K562 (cell line): ENCODE measurements around the gene KRTAP9-2. TPM values are rescaled to one million over a fixed set of nuclear protein-coding genes. Genes with fewer than 3 reads are reported as not detected.
A peak's percentile ranks its signal among the peaks of the same experiment; 100 is the strongest.

Experiments used
- ATAC-seq: fragments of 200-7000 bp; cut with Tn5 transposase; 3 replicates; pipeline ENCODE4 v1.9.1; 2020; ENCODE audit warnings: moderate library complexity
- BruUV-seq: library from RNA; stranded (reverse); fragments of 400-500 nt; replicated peaks from 2 replicates; lab custom pipeline; 2021; lab: Mats Ljungman, UMichigan
- CTCF ChIA-PET: fragments of 300-600 bp; formaldehyde crosslinking; extraction: SDS; loops from one replicate; lab custom pipeline; 2021; ENCODE audit warnings: low intra/inter-chr PET ratio; lab: Yijun Ruan, JAX
- POLR2A ChIA-PET: fragments of 300-600, 350-650 bp; sonication (Branson Sonifier 250); formaldehyde crosslinking; extraction: SDS; loops from one replicate; lab custom pipeline; 2021; ENCODE audit warnings: antibody characterized with exemption, inconsistent platforms; lab: Yijun Ruan, JAX
- DNase-seq, 4 experiments: peaks; one replicate each; pipeline versions ENCODE4 v3.0.0 to v3.0.0-alpha.2; 2011 to 2018; ENCODE audit warnings: low spot score in 3 of 4, mixed read lengths in 3 of 4; ENCODE audit errors: extremely low read depth in 1 of 4
- FAIRE-seq: peaks from 2 replicates; lab custom pipeline; 2011; peaks lifted over from hg19 to GRCh38; lab: Jason Lieb, UNC
- H2AFZ ChIP-seq: 2 replicates; pipeline ENCODE4 v1.6.0; 2011; ENCODE audit warnings: low read depth, low read length, control low read depth, inconsistent platforms
- H3K27ac ChIP-seq: fragments of 200-600 bp; 3 replicates; pipeline ENCODE4 v1.8.0; 2011; ENCODE audit warnings: low read depth, mild to moderate bottlenecking, control low read depth, inconsistent platforms, low read length, moderate library complexity, mixed read lengths; ENCODE audit errors: extremely low read depth
- H3K27me3 ChIP-seq, 2 experiments: fragments of 300-600 bp in 1 of 2; 2 replicates in 1 of 2; 3 replicates in 1 of 2; pipeline versions ENCODE4 v1.6.0 to v1.8.0; 2011; ENCODE audit warnings: inconsistent platforms in 2 of 2, low read length in 2 of 2, mild to moderate bottlenecking in 1 of 2, mixed read lengths in 1 of 2, moderate library complexity in 1 of 2; ENCODE audit not compliant: control insufficient read depth in 2 of 2, insufficient read depth in 2 of 2
- H3K36me3 ChIP-seq: fragments of 300-600 bp; 3 replicates; pipeline ENCODE4 v1.8.0; 2011; ENCODE audit warnings: mild to moderate bottlenecking, low read length, inconsistent platforms; ENCODE audit not compliant: control insufficient read depth, insufficient read depth
- H3K4me1 ChIP-seq, 2 experiments: fragments of 200-600 bp in 1 of 2; replicated peaks in 1 of 2; 2 replicates in 1 of 2; 3 replicates in 1 of 2; pipeline versions ENCODE4 v1.5.1 to v1.8.0; 2011; ENCODE audit warnings: inconsistent platforms in 2 of 2, low read length in 2 of 2, mild to moderate bottlenecking in 1 of 2, mixed read lengths in 1 of 2, moderate library complexity in 1 of 2; ENCODE audit not compliant: control insufficient read depth in 2 of 2, insufficient read depth in 2 of 2
- H3K4me2 ChIP-seq: 2 replicates; pipeline ENCODE4 v1.6.1; 2011; ENCODE audit warnings: low read length, control low read depth, inconsistent platforms, mixed read lengths; ENCODE audit not compliant: insufficient read depth
- H3K4me3 ChIP-seq: fragments of 200-600 bp; sonication (generic), shearing (Covaris generic); 2 replicates; pipeline ENCODE4 v1.5.1; 2016; ENCODE audit warnings: control low read depth, inconsistent platforms
- H3K79me2 ChIP-seq: fragments of 200-600 bp; 3 replicates; pipeline ENCODE4 v1.8.0; 2011; ENCODE audit warnings: low read length, inconsistent platforms; ENCODE audit not compliant: control insufficient read depth, insufficient read depth
- H3K9ac ChIP-seq, 2 experiments: 2 replicates each; pipeline versions ENCODE4 v1.6.0 to v1.6.1; 2011; ENCODE audit warnings: low read depth in 2 of 2, low read length in 2 of 2, control low read depth in 1 of 2, inconsistent platforms in 1 of 2, mild to moderate bottlenecking in 1 of 2, mixed read lengths in 1 of 2; ENCODE audit not compliant: insufficient read depth in 1 of 2
- H3K9me1 ChIP-seq: one replicate; pipeline ENCODE4 v1.6.0; 2011; ENCODE audit warnings: inconsistent platforms, mild to moderate bottlenecking, low read length, moderate library complexity; ENCODE audit not compliant: control insufficient read depth, insufficient read depth
- H3K9me3 ChIP-seq: replicated peaks from 2 replicates; pipeline ENCODE4 v1.5.1; 2011; ENCODE audit warnings: low read depth, low read length, inconsistent platforms; ENCODE audit not compliant: control insufficient read depth, insufficient read depth
- H4K20me1 ChIP-seq: replicated peaks from 2 replicates; pipeline ENCODE4 v1.6.1; 2011; ENCODE audit warnings: low read length, inconsistent platforms, mixed read lengths; ENCODE audit not compliant: control insufficient read depth, insufficient read depth
- ETV6 ChIP-seq, 3 experiments: fragments of 150-350 bp in 1 of 3; sonication (generic) in 1 of 3; formaldehyde crosslinking in 1 of 3; IDR thresholded peaks; 2 replicates each; pipeline versions ENCODE4 v1.6.1 to v1.8.0; 2014 to 2022; ENCODE audit warnings: borderline replicate concordance in 2 of 3, low read depth in 2 of 3, antibody characterized with exemption in 1 of 3, low read length in 1 of 3, mild to moderate bottlenecking in 1 of 3, missing genetic modification reagents in 1 of 3
- KAT7 ChIP-seq: sonication (generic); formaldehyde crosslinking; IDR thresholded peaks from 2 replicates; pipeline ENCODE4 v1.8.0; 2022; ENCODE audit warnings: missing genetic modification reagents, mild to moderate bottlenecking, borderline replicate concordance
- in situ Hi-C: fragments of 300-500 bp; cut with MboI; formaldehyde crosslinking; loops from 4 replicates; pipeline ENCODE4 v1.15.0; 2018; ENCODE audit warnings: inconsistent platforms, mixed read lengths
- intact Hi-C: fragments of 100-400 bp; cut with micrococcal nuclease; formaldehyde crosslinking; loops from 2 replicates; pipeline ENCODE4 v1.14.2; 2022
- polyA plus RNA-seq, 8 experiments: library from polyadenylated mRNA; depleted of rRNA in 4 of 8; stranded (reverse) in 5 of 8; unstranded in 3 of 8; fragments of >200 nt; fragmentation: Nextera tagmentation in 2 of 8; fragmentation: Illumina TruSeq in 1 of 8; extraction: Ambion mirVana in 2 of 8; extraction: Trizol in 1 of 8; gene quantifications; 2 replicates each; pipeline versions ENCODE4 v1.2.1 to v1.2.3, GENCODE V29; 2011 to 2014; ENCODE audit warnings: inconsistent platforms in 1 of 8, missing spikeins in 1 of 8
- total RNA-seq, 7 experiments: library from RNA; depleted of rRNA in 6 of 7; stranded (reverse); fragments of >200 nt in 6 of 7; fragmentation: Illumina TruSeq in 2 of 7; extraction: Trizol in 2 of 7; gene quantifications; 2 replicates each; pipeline versions ENCODE4 v1.2.1 to v1.2.3, GENCODE V29; 2011 to 2021; ENCODE audit warnings: low replicate concordance in 1 of 7
- TF ChIP-seq, protein P1 (sequence below): IDR thresholded peaks from 2 replicates; pipeline ENCODE4 v1.6.1; 2016; ENCODE audit warnings: missing genetic modification characterization, missing compliant biosample characterization
- TF ChIP-seq, protein P2 (sequence below): sonication (generic); formaldehyde crosslinking; IDR thresholded peaks from 2 replicates; pipeline ENCODE4 v1.9.0; 2022; ENCODE audit warnings: mild to moderate bottlenecking, missing genetic modification reagents

Gene KRTAP9-2
- total and polyA plus RNA-seq, 9 of the 15 experiments (the other 6 are each of a cell fraction or from before 2014, with no cell fraction given): not detected

DNA sequence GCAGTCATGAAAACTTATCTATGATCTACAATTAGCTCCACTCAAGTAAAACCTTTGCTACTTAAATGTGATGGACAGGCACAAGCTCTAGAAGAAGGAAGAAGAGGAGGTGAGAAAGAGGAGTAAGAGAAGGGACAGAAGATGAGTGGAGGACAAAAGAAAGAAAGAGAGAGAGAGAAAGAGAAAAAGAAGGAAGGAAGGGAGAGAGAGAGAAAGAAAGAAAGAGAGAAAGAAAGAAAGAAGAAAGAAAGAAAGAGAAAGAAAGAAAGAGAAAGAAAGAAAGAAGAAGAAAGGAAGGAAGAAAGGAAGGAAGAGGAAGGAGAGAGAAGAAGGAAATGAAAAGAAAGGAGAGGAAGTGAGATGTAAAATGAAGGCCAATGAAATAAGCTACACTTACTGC lies 3.6 kb downstream of the KRTAP9-2 start:
- ATAC-seq (no peak), FAIRE-seq (no peak), DNase-seq (no peak)
- no peak for TF ChIP-seq ETV6 (IDR thresholded peaks at IDR 0.05; ENCODE audit: borderline replicate concordance in 1 of 2, low read depth in 2 of 2, low read length in 1 of 2)
- no peak for TF ChIP-seq ETV6 (CRISPR knock-in tag; IDR thresholded peaks at IDR 0.05; ENCODE audit: borderline replicate concordance)
- TF ChIP-seq, protein P1, sequence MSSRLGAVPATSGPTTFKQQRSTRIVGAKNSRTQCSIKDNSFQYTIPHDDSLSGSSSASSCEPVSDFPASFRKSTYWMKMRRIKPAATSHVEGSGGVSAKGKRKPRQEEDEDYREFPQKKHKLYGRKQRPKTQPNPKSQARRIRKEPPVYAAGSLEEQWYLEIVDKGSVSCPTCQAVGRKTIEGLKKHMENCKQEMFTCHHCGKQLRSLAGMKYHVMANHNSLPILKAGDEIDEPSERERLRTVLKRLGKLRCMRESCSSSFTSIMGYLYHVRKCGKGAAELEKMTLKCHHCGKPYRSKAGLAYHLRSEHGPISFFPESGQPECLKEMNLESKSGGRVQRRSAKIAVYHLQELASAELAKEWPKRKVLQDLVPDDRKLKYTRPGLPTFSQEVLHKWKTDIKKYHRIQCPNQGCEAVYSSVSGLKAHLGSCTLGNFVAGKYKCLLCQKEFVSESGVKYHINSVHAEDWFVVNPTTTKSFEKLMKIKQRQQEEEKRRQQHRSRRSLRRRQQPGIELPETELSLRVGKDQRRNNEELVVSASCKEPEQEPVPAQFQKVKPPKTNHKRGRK (tag): peak; percentile 69
- TF ChIP-seq KAT7 (CRISPR knock-in tag): no peak
- TF ChIP-seq, protein P2, sequence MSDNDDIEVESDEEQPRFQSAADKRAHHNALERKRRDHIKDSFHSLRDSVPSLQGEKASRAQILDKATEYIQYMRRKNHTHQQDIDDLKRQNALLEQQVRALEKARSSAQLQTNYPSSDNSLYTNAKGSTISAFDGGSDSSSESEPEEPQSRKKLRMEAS (CRISPR knock-in tag): no peak
- in situ Hi-C loops (no loop called here), intact Hi-C loops (no loop called here)
- no peak overlapping the region for H3K4me3 ChIP-seq
- H3K27me3 ChIP-seq: no peaks in the 10 kb centered on the region
- H3K9me1 ChIP-seq: no peaks in the 10 kb centered on the region
- no peak overlapping the region for H3K27ac ChIP-seq
- H3K79me2 ChIP-seq: no peaks in the 10 kb centered on the region
- no peak overlapping the region for H3K4me2 ChIP-seq
- no peak overlapping the region for H3K9ac ChIP-seq
- H3K9me3 ChIP-seq: no peaks in the 10 kb centered on the region
- ChIA-PET POLR2A (interaction anchor here (0.7 kb wide), 1 partner anchor 84 kb away, joined by 3 read pairs; no protein-coding TSS in a partner anchor), CTCF (no interaction called here)
- no peaks in the 10 kb centered on the region for H3K4me1 ChIP-seq
- H4K20me1 ChIP-seq: no peaks in the 10 kb centered on the region
- no TSS peak for BruUV-seq
- H3K36me3 ChIP-seq: no peaks in the 10 kb centered on the region
- no peak overlapping the region for H2AFZ ChIP-seq
